Esophagus muscularis mucosa (tissue), 4 donors: ENCODE measurements around the gene KCTD1. TPM values are rescaled to one million over a fixed set of nuclear protein-coding genes. Genes with fewer than 3 reads are reported as not detected.

ENCODE experiments used
- DNase-seq: peaks from one replicate; pipeline ENCODE4 v3.0.0-alpha.2; 2017; ENCODE audit errors: extremely low spot score
- H3K27ac ChIP-seq, 4 donors: fragments of 200-600 bp; sonication (generic); replicated peaks in 1 of 4; 1 replicate in 3 of 4; 2 replicates in 1 of 4; pipeline ENCODE4 v1.5.1; 2016 to 2019; ENCODE audit warnings: mild to moderate bottlenecking in 1 of 4
- H3K27me3 ChIP-seq, 4 donors: fragments of 200-600 bp; sonication (generic); one replicate each; pipeline versions ENCODE4 v1.5.1 to v1.6.0; 2016 to 2019
- H3K36me3 ChIP-seq, 4 donors: fragments of 200-600 bp; sonication (generic); one replicate each; pipeline ENCODE4 v1.5.1; 2016 to 2019
- H3K4me1 ChIP-seq, 4 donors: fragments of 200-600 bp; sonication (generic); one replicate each; pipeline ENCODE4 v1.5.1; 2016 to 2019
- H3K4me3 ChIP-seq, 4 donors: fragments of 200-600 bp; sonication (generic); 1 replicate in 2 of 4; 2 replicates in 2 of 4; pipeline ENCODE4 v1.5.1; 2016 to 2019; ENCODE audit warnings: mild to moderate bottlenecking in 4 of 4, moderate library complexity in 1 of 4
- H3K9me3 ChIP-seq, 4 donors: fragments of 200-600 bp; sonication (generic); 1 replicate in 3 of 4; 2 replicates in 1 of 4; pipeline ENCODE4 v1.5.1; 2016 to 2019
- EP300 ChIP-seq: sonication (generic); formaldehyde crosslinking; IDR thresholded peaks from one replicate; pipeline ENCODE4 v1.6.1; 2017; ENCODE audit warnings: antibody characterized with exemption
- POLR2A ChIP-seq: fragments of 450-650 bp; IDR thresholded peaks from one replicate; pipeline ENCODE4 v1.6.1; 2017; ENCODE audit warnings: antibody characterized with exemption, moderate library complexity, mild to moderate bottlenecking, low read depth
- POLR2AphosphoS5 ChIP-seq, 2 donors: sonication (generic); formaldehyde crosslinking; IDR thresholded peaks; one replicate each; pipeline ENCODE4 v1.6.1; 2017; ENCODE audit warnings: antibody characterized with exemption in 2 of 2
- WGBS: methylation state at CpG from one replicate; pipeline ENCODE4 v1.1.5; 2018; 5-methylcytosine and 5-hydroxymethylcytosine counted together
- intact Hi-C: fragments of 100-400 bp; cut with DNase I; formaldehyde crosslinking; loops from one replicate; pipeline ENCODE4 v1.15.1; 2023
- total RNA-seq, 4 donors: library from RNA; depleted of rRNA; stranded (reverse); fragments of >200 nt; gene quantifications; one replicate each; pipeline versions ENCODE4 v1.1.0 to v1.2.1, GENCODE V29; 2016
- TF ChIP-seq, protein P1 (sequence below), 3 experiments: fragments of 200-600 bp in 2 of 3; fragments of 450-650 bp in 1 of 3; sonication (generic) in 2 of 3; IDR thresholded peaks; one replicate each; pipeline ENCODE4 v1.5.1; 2017 to 2019; ENCODE audit warnings: antibody characterized with exemption in 3 of 3, mild to moderate bottlenecking in 2 of 3, moderate library complexity in 1 of 3

KCTD1 gene
- total RNA-seq, 4 donors from 2014 or later: 7.1 to 17.6 (median 12.7) TPM

DNA sequence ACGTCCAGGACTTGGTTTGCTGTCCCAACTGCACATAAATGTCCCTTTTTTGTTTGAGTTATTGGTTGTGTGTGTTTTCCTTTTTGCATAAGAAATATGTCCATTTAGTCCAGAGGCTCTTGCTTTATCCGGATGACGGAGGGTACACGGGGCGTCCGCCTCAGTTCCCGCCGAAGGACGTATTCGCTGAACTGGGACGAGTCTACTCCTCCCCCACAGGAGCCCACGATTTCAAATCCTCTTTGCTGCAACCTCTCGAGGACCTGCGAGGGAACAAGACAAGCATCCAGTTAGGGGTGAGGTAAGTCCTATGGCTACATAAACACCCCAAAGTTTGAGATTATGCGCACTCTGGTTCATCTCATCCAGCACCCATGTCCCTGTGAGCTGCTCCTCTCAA, 92.7 kb downstream of the KCTD1 start:
- H3K36me3 ChIP-seq: peaks cover 0 to 39% (median 20%) of the 10 kb centered on the region in 4 donors
- WGBS: 95% methylated on average over 15 of the region's 15 CpGs

DNA sequence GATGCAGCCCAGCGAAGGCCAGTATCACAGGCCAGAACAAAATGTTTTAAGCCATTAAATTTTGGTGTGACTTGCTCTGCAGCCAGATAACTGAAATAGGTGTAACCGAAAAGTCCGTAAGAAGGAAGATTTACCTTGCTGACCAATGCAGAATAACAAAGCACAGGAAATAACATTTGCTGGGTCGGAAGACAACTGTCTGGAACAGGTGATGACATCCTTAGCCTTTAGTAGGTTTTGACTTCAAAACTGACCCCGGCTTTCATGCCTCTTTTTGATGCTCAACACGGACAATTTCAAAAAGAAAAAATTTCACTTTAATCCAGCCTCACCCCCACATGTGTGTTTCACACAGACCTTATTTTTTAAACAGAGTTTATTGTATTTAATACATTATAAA, 93.7 kb downstream of the KCTD1 start:
- H3K4me3 ChIP-seq: no peak overlapping the region
- peaks cover 0 to under 1% (median 0%) of the 10 kb centered on the region in 4 donors for H3K27me3 ChIP-seq
- DNase-seq: peak; percentile 72
- H3K9me3 ChIP-seq: no peaks in the 10 kb centered on the region
- peaks cover 0 to 37% (median 20%) of the 10 kb centered on the region in 4 donors for H3K36me3 ChIP-seq
- 89% methylated on average over 6 of the region's 6 CpGs for WGBS
- TF ChIP-seq POLR2AphosphoS5 (IDR thresholded peaks at IDR 0.05): no peak
- no peak for TF ChIP-seq POLR2A
- TF ChIP-seq, protein P1, sequence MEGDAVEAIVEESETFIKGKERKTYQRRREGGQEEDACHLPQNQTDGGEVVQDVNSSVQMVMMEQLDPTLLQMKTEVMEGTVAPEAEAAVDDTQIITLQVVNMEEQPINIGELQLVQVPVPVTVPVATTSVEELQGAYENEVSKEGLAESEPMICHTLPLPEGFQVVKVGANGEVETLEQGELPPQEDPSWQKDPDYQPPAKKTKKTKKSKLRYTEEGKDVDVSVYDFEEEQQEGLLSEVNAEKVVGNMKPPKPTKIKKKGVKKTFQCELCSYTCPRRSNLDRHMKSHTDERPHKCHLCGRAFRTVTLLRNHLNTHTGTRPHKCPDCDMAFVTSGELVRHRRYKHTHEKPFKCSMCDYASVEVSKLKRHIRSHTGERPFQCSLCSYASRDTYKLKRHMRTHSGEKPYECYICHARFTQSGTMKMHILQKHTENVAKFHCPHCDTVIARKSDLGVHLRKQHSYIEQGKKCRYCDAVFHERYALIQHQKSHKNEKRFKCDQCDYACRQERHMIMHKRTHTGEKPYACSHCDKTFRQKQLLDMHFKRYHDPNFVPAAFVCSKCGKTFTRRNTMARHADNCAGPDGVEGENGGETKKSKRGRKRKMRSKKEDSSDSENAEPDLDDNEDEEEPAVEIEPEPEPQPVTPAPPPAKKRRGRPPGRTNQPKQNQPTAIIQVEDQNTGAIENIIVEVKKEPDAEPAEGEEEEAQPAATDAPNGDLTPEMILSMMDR (IDR thresholded peaks at IDR 0.05): no peak
- no peak for TF ChIP-seq EP300
- intact Hi-C loops: no loop called here
- H3K27ac ChIP-seq: no peak overlapping the region
- peaks cover 0 to 7% (median 0%) of the 10 kb centered on the region in 4 donors for H3K4me1 ChIP-seq

More for the DNA sequence above, 92.7 kb downstream of the KCTD1 start:
- peaks cover 0 to 7% (median 0%) of the 10 kb centered on the region in 4 donors for H3K4me1 ChIP-seq
- no peaks in the 10 kb centered on the region for H3K27me3 ChIP-seq
- intact Hi-C loops: no loop called here
- H3K27ac ChIP-seq: no peak overlapping the region
- no peaks in the 10 kb centered on the region for H3K9me3 ChIP-seq
- TF ChIP-seq EP300 (no peak), POLR2AphosphoS5 (IDR thresholded peaks at IDR 0.05) (no peak), POLR2A (no peak)
- TF ChIP-seq, protein P1 (IDR thresholded peaks at IDR 0.05): no peak
- peak; percentile 39 for DNase-seq
- no peak overlapping the region for H3K4me3 ChIP-seq

DNA sequence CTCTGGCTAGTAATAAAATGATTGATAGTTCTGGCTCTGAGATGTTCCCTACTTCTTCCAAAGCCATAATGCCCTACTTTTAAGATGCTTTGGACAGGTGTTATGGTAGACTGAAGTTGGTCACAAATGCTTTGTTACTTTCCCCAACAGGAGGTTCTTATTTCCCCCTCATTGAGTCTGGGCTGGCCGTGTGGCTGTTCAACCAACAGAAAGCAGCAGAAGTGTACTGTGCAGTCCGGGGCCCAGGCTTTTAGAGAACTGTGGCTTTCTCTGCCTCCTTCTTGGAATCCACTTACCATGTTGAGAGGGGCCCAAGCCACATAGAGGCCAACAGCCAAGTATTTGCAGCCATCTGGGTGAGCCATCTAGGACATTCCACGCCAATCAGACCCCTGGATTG, 94.2 kb downstream of the KCTD1 start:
- no peaks in the 10 kb centered on the region for H3K9me3 ChIP-seq
- peaks cover 0 to 7% (median 0%) of the 10 kb centered on the region in 4 donors for H3K4me1 ChIP-seq
- DNase-seq: no peak
- TF ChIP-seq, protein P1 (IDR thresholded peaks at IDR 0.05): no peak
- TF ChIP-seq EP300 (no peak), POLR2A (no peak), POLR2AphosphoS5 (IDR thresholded peaks at IDR 0.05) (no peak)
- intact Hi-C loops: no loop called here
- no peak overlapping the region for H3K4me3 ChIP-seq
- H3K36me3 ChIP-seq: peaks cover 0 to 33% (median 17%) of the 10 kb centered on the region in 4 donors
- H3K27ac ChIP-seq: no peak overlapping the region
- WGBS: 93% methylated on average over 3 of the region's 3 CpGs
- peaks cover 0 to 4% (median 0%) of the 10 kb centered on the region in 4 donors for H3K27me3 ChIP-seq

DNA sequence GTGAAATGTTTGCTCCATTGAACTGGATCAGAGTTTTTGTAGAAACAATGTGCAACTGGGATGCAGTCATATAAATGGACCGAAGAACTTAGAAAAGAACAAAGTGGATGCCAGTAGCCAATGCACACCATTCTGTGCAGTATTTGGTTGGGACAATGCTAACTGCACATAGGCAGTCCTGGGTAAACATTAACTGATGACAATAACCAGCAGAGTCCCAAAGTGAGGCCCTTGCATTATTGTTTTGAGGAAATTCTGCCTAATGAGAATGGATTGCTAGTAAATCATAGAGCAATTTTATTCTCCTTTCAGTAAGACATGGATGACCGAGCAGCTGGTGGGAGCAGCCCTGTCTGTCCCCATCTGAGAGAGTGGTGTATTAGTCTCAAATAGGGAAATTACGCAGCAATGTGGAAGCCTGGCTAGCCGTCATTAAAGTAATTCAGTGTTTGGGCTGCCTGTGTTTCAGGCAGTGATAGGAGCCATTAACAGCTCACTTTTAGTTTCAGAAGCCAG, 94.9 kb downstream of the KCTD1 start:
- intact Hi-C loops: no loop called here
- WGBS: 95% methylated on average over 4 of the region's 4 CpGs
- H3K27me3 ChIP-seq: peaks cover 0 to 4% (median 0%) of the 10 kb centered on the region in 4 donors
- peak; percentile 78 for DNase-seq
- no peak overlapping the region for H3K27ac ChIP-seq
- H3K4me1 ChIP-seq: peaks cover 0 to 7% (median 0%) of the 10 kb centered on the region in 4 donors
- H3K36me3 ChIP-seq: peaks cover 0 to 30% (median 12%) of the 10 kb centered on the region in 4 donors
- no peaks in the 10 kb centered on the region for H3K9me3 ChIP-seq
- TF ChIP-seq, protein P1 (IDR thresholded peaks at IDR 0.05): no peak
- TF ChIP-seq EP300: no peak
- TF ChIP-seq POLR2AphosphoS5 (IDR thresholded peaks at IDR 0.05): no peak
- no peak for TF ChIP-seq POLR2A
- no peak overlapping the region for H3K4me3 ChIP-seq
